NOMO-1 (cell line): ENCODE results near the gene MYMX.
"Not testable (repeated sequence)": the region's sequence is repeated elsewhere in the genome, so short reads cannot be mapped to it uniquely, and the experiment has no call there.

Source experiments
- DNase-seq, 2 experiments: peaks; one replicate each; lab custom pipeline; 2025; ENCODE audit not compliant: unreplicated experiment in 2 of 2; lab: John Stamatoyannopoulos, UW

MYMX gene

DNA sequence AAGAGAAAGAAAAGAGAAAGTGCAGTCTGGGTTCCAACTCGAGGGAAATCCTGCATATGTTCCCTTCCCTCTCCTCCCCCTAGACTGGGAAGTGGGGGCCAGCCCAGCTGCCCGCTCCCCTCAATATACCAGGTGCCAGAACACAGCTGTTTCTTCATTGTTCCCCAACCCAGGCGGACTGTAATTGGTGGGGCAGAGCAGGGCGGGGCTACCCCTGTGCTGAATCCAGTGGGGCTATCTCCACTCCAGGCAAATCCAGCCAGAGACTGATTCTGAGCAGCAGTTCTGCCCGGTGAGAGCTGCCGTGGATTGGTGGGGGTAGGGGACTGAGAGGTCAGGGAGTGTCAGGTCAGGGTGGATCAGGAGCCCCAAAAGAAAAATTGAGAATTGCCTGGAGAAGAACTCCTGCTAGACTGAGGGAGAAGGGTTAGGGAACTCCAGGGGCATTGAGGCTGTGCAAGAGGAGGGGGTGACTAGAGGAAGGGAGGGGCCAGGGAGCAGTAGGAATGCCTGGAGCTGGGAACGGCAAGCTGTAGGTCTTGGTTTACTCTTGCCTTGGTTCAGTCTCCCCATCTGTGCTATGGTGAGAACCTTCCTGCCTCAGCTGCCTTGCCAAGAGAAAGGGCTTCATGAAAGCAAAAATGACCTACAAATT lies at the start of gene MYMX:
Gene MYMX (plus strand): TSS at position 250 of the 655 bp plus-strand sequence. CDS start 546 bp downstream, outside the sequence.
- no peak for DNase-seq

GRCh38 chr6:44167567-44167966 lies 49.2 kb upstream of the MYMX start:
- DNase-seq: no peak

- DNase-seq: no peak
Measured at GRCh38 chr6:44169154-44169553, 47.6 kb upstream of the MYMX start.

- no peak for DNase-seq
Measured at GRCh38 chr6:44169886-44170570, 46.7 kb upstream of the MYMX start.

DNA sequence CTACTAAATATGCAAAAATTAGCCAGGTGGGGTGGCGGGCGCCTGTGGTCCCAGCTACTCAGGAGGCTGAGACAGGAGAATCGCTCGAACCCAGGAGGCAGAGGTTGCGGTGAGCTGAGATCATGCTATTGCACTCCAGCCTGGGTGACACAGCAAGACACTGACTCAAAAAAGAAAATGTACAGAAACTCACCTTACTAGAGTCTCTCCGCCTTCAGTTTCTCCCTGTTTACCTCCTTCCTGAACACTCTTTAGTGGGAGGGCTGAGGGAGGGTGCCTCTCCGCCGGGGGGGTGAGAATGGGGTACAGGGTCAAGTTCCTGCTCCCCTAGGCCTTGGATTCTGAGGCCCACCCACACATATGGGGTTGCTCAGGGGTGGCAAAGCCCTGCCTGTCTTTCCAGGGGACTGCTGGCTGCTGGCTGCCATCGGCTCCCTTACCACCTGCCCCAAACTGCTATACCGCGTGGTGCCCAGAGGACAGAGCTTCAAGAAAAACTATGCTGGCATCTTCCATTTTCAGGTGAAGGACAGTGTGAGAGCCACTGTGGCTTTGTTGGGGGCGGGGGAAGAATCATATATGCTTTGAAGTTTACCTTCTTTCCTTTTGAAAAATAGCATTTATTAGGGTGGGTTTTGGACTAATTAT lies 44.7 kb upstream of the MYMX start:
- no peak for DNase-seq

GRCh38 chr6:44172731-44173500 lies 43.8 kb upstream of the MYMX start:
- peak; percentile 53 to 69 for DNase-seq

DNA sequence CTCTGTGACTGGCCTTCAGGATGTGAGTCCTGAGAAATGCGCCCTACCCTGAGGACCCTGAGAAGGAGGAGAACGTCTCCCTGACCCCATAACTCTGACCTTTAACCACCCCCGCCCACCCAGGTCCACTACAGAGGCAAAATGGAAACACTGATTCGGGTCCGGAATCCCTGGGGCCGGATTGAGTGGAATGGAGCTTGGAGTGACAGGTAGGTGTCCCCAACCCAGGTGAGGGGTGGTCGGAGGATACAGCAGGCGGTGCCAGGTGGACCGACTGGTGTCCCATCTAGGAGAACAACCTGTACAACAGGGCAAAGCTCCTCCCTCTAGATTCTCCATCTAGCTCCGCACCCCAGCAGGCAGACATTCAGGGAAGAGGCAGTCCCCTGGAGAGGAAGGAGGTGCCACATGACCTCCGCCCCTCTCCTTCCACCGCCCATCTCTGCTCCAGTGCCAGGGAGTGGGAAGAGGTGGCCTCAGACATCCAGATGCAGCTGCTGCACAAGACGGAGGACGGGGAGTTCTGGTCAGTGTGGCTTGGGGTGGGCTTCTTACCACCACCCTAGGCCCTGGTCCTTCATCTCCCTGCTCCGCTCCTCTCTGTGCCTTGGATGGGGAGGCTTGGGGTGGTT lies 40.5 kb upstream of the MYMX start:
- DNase-seq: no peak

- DNase-seq: no peak
Measured at GRCh38 chr6:44176762-44177509, 39.8 kb upstream of the MYMX start.

DNA sequence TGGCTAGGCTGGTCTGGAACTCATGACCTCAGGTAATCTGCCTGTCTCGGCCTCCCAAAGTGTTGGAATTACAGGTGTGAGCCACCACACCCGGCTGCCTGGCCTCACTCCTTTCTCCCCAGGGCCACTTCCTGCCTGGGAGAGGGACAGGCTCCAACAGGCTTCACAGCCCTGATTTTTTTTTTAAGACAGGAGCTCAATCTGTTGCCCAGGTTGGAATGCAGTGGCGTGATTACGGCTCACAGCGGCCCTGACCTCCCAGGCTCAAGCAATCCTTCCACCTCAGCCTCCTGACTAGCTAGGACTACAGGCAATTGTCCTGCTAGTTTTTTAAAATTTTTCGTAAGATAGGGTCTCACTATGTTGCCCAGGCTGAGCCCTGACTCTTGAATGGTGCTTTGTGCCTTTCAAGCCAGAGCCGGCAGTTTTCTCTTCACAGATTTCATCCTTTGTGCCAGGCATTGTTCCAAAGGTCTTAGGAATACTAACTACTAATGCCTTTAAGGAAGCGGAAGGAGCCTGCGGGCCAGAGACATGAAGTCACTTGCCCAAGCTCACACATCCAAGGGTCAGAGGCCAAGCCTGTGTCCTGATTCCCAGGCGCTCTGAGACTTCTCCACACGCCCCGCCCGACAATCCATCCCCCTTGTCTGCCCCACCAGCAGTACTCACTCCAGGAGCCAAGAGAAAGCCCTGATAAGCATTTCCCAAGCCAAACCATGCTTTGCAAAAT lies 38.9 kb upstream of the MYMX start:
- DNase-seq: no peak

GRCh38 chr6:44178424-44179071 lies 38.2 kb upstream of the MYMX start:
- DNase-seq: no peak

GRCh38 chr6:44179072-44179536 lies 37.6 kb upstream of the MYMX start:
- no peak for DNase-seq

GRCh38 chr6:44179648-44180047 lies 37.1 kb upstream of the MYMX start:
- DNase-seq: no peak

GRCh38 chr6:44180406-44180805 lies 36.3 kb upstream of the MYMX start:
- no peak for DNase-seq

GRCh38 chr6:44180886-44181285 lies 35.8 kb upstream of the MYMX start:
- DNase-seq: no peak

DNA sequence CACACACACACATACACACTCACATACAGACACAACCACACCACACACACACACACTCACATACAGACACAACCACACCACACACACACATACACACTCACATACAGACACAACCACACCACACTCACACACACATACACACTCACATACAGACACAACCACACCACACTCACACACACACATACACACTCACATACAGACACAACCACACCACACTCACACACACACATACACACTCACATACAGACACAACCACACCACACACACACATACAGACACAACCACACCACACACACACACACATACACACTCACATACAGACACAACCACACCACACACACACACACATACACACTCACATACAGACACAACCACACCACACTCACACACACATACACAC lies 34.9 kb upstream of the MYMX start:
- DNase-seq: not testable (repeated sequence)

GRCh38 chr6:44182911-44183390 lies 33.8 kb upstream of the MYMX start:
- DNase-seq: no peak

- no peak for DNase-seq
Measured at GRCh38 chr6:44183783-44184182, 32.9 kb upstream of the MYMX start.

DNA sequence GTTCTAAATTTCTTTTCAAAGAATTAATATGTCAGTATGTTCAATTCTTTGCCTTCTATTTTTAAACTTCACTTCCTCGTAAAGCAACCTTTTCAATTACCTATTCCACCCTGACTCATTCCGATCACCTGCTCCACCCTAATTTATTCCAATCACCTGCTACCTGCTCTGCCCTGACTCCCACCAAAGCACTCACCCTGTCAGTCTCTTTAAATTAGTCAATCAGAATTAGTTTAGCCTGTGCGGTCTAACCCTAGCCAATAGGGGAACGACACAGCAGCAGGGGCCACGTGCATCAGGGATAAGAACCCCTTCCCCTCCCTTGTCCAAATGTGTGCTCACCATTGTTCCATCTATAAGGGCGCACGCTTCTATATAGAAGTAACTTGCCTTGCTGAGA lies 31.4 kb upstream of the MYMX start:
- DNase-seq: not testable (repeated sequence)
